Urothelium cell line (cell line): Measurements from ENCODE around the gene FOXN3.

Source experiments
- DNase-seq: peaks from one replicate; pipeline ENCODE4 v3.0.0; 2011; ENCODE audit warnings: low spot score, mixed read lengths
- FAIRE-seq: peaks from 2 replicates; lab custom pipeline; 2011; peaks lifted over from hg19 to GRCh38; lab: Jason Lieb, UNC

Gene FOXN3

DNA sequence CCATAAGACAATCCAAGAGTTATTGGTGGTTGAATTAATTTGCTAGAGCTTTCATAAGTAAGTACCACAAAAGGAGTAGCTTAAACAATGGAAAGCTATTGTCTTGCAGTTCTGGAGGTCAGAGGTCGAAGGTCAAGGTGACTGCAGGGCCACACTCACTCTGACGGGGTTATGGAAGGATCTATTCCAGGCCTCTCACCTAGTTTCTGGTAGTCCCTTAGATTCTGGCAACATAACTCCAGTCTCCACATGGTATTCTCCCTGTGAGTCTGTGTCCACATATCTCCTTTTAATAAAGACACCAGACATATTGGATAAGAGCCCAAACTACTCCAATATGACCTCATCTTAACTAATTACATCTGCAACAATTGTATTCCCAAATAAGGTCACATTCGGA is 273.4 kb downstream of the FOXN3 start:
- no peak for FAIRE-seq
- DNase-seq = no peak

DNA sequence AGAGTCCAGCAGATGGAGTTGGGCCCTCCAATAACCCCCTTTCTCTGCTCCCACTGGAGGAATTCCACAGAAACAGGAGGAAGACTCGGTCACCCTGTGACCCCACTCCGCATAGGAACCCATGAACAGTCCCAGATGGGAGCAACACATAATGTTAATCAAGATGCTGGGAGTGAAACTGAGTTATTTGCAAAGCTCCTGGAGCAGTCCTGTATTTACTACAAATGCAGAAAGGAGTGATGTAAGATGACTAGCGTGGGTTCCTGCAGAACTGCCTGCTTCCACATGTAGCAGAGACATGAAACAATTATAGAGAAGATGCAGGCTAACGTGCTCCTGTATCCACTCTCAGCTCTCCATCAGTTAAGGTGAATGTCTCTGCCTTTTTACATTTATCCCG is 274.7 kb downstream of the FOXN3 start:
- FAIRE-seq = no peak

DNA sequence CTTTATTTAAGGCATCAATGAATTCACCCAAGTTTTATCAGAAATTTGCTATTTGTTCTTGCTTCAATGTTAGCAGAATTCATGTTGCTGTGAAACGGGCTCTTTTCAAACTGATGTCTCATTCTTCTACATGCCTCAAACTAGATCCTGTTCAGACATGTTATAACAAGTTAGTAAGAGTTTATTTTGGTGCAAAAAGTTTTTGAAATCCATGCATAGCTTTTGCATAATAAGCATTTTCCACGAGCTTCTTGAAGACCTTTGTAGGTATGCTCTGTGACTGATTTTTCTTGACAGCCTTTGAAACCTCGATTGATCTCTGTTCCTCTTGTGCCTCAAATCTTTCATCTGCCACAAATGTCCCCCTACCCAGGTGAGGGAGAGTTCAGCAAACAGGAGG is 275.2 kb downstream of the FOXN3 start:
- FAIRE-seq = no peak

More for the DNA sequence above, 274.7 kb downstream of the FOXN3 start:
- no peak for DNase-seq

DNA sequence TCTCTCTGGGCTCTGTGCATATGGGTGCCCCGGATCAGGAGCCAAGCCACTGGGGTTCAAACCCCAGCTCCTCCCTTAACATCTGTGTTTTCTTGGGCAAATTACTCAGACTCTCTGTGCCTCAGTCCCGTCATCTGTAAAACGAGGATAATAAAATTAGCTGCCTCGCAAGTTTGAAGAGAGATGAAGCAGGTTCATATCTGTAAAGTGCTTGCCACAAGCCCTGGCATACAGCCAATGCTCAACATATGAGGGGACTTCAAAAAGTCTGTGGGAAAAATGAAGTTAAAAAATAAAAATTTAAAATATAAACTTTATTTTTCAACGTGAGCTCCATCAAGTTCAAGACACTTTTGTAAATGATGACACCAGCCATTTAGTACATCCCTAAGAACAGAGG is 276.7 kb downstream of the FOXN3 start:
- FAIRE-seq = no peak

More for the DNA sequence above, 275.2 kb downstream of the FOXN3 start:
- no peak for DNase-seq

DNA sequence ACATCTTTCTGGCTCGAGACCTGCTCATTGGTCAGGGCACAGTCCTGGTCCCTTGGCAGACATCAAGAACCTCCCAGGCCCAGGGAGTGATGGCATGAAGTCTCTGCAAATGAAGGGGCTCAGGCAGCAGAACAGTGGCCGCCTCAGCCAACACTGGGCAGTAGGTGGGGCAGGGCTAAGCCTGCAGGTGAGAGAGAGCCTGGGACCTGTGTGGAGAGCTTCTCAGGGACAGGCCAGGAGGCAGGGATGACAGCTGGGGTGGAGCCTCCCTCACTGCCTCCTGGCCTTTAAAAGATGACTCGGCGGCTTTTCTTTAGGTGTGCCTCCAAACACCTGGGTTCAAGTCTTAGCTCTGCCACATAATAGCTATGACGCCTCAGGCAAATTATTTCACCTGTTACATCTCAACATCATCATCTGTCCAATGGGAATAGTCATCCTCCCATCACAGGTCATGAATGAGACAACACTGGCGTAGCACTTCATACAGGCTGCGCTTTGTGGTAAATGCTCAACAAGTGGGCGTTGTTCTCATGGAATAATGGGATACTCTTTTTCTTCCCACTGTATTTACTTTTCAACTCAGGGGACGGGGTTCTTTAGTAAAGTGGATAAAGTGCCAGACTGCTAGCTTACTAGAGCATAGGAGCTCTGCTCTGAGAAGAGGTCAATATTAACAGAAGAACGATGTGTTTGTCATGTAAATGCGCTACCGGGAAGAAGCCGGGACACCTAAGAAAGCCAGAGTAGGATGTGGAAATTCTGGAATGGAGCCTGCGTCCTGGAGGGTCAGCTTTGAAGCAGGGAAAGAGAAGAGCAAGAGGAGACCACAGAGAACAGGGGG is 277.4 kb downstream of the FOXN3 start:
- FAIRE-seq = peak; percentile 20
- DNase-seq = no peak

More for the DNA sequence above, 276.7 kb downstream of the FOXN3 start:
- DNase-seq = no peak

DNA sequence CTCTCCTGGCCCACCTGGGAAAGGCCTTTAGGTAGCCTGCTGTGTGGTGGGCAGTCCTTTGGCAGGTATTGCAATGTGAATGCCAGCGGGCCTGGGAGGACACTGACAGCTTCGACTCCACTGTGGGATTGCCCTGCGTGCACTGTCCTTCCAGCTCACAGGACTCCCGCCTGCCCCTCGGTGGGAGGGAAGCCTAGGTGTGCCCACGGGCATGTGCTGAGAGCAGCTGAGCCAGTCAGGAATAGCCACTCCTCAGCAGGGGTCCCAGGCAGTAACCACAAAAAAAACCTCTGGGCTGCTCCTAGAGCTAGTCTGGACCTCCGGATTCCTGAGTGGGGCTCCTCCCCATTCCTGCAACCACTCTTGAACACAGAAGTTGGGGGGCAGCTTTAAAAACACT is 278.2 kb downstream of the FOXN3 start:
- FAIRE-seq = no peak
- no peak for DNase-seq

DNA sequence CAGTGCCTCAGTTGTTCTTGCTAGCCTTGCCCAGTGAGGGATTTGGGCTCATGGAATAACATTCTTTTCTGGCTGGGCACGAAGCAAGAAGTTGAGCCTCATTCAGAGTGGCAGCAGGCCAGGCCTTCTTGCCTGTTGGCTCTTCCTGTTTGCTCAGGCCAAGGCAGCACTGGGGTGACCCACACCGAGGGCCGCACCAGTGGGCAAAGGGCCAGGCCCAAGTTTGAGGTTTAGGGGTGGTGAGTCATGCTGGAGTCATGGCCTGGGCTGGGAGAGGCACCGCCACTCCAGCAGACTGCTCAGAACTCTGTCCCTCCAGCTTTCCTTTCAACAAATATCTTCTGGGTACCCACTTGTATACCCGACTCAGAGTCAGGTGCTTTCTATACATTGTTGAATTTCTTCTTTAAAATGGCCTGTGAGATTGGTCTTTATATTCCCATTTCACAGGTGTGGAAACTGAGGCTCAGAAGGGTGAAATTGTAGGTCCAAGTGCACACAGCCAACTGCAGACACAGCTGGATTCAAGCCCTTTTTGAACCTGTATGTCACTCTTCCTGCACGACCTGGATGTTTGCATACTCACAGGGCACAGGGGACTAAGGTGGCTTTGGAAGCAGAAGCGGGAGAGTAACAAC is 279.4 kb downstream of the FOXN3 start:
- DNase-seq (peak; percentile 88), FAIRE-seq (peak; percentile 32)

DNA sequence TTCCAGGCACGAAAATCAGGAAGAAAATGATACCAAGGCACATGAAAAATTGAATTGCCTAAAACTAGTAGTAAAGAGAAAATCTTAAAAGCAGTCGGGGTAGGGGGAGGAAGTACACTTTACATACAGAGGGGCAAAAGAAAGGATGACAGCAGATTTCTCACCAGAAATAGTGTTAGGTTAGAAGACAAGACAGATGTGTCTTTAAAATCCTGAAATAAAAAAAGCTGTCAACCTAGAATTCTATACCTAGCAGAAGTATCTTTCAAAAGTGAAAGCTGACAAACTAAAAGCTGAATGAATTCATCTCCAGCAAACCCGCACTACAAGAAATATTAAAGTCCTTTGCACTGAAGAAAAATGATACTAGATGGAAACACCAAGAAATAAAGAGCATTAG is 280.4 kb downstream of the FOXN3 start:
- DNase-seq (no peak), FAIRE-seq (no peak)

DNA sequence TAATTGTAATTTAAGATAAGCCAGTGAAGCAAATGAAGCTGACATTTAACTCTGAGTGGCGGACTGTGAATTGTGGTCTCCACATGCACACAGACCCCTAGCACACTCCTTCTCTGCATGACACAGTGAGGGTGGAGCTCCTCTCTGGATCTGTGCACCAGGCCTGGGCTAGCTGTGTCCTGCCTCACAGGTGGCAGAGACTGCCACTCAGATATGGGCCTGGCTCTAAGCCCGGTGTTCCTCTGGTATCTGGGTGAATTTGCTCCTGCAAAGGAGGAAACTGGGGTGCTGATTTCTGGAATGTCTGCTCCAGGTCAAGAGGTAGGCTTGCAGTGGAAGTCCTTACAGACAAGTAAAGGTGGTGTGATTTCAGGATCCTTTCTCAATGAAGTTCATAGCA is 282.4 kb downstream of the FOXN3 start:
- FAIRE-seq (no peak), DNase-seq (no peak)

DNA sequence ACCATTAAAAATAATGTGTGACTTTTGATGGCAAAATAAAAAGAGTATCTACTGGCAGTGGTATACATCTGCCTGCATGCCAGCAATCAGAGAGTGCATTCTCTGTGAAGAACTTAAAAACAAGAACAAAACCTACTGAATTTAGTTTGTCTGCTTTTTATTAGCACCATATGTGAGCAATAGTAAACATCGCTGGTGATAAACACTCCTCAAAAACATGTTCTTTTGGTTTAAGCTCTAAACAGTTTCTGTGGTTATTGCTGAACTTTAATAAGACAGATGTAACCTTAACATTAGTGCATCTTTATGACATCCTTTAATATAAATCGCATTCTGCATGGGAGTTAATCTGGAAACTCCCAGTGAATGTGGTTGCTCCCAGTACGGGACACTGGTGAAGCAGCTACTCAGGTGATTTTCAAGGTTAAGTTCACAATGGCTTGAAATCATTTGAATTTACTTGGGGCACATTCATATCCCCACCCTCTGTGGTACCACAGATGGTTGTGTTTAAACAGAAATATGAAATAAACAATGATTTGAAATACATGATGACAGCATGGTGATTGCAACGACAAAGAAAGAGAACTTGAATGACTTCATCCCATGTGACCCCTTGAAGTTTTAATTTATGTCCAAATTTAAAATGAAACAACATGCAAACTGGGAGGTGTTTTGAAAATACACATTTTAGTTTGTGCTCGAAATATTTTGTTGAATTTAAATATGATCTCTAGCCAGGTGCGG is 285.9 kb downstream of the FOXN3 start:
- DNase-seq (no peak), FAIRE-seq (no peak)

DNA sequence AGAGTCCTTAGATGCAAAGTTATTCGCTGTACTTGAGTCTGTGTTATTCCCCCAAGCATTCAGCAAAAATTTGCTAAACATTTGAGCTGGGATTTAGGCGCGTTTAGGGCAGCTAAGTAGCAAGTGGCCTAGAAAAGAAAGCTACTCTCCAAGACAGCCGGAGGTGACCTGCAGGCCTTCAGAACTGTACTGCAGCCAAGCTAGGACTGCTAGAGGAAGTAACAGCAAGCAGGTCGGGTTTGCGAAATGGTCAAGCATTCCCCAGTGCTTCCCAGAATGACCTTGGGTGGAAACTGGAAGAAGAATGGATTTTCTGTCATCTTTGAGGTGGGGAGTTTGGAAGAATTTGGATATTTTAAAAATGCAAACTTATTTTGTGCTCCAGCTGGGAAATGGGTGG is 287.5 kb downstream of the FOXN3 start:
- DNase-seq (no peak), FAIRE-seq (no peak)

DNA sequence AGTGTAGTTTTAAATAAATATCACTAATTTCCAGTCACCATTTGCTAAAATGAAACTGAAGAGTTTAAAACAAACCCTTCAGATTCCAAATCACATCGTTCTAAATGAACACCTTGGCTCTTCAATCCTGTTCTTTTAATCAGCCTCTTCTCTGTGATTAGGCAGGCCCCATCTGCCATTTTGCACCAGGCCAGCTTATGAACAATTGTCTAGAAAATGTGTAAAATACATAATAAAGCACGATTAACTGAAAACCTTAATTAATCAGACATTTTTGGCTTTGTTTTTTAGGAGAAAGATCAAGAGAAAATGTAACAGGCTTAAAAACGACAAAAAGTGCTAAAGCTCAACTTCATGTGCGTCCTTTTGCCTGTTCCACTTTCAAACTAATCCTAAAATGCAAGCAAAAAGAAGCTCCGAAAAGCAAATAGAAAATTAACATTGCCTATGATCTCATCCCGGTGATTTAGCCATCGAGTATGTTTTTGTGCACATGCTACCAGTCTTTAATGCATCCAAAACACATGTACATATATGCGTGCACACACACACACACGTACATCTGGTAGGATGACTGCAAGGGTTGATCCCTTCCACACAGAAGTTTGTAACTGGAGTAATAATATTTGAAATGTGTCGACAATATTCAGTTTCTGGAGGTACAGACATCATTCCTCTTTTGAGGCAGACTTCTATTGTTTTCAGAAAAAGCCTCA is 288.6 kb downstream of the FOXN3 start:
- FAIRE-seq (no peak), DNase-seq (no peak)

DNA sequence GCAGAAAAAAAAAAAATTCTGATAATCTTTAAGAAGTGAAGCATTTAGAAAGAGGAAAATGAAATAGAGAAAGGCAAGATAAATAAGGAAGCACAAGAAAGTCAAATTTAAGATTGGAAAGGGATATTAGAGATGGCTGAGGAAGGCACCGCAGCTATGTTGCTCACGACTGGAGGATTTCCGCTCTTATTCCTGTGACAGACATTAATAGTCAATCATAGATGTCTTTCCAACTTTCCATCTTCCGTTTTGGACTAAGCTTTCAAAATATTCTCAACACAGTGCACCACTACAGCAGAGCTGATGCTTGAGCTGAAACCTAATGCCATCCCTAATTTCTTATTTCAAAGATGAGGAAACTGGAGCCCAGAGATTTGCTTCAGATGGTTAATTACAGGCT is 290.6 kb downstream of the FOXN3 start:
- no peak for DNase-seq
- FAIRE-seq = no peak

DNA sequence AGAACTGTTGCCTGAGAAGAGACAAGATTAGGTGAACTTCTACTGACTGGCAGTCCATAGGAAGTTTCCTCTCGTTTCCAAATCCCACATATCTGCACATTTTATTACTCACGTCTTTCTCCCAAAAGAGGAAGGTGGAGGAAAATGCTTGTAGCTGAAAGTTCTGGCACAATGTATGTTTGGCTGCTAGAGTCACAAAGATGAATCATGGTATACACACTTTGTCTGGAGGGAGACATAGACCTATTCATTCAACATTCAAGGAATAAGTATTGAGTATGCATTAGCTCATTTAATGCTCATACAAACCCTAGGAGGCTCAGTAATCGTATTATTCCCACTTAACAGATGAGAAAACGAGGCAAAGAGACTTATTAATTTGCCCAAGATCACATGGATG is 291.8 kb downstream of the FOXN3 start:
- no peak for DNase-seq

DNA sequence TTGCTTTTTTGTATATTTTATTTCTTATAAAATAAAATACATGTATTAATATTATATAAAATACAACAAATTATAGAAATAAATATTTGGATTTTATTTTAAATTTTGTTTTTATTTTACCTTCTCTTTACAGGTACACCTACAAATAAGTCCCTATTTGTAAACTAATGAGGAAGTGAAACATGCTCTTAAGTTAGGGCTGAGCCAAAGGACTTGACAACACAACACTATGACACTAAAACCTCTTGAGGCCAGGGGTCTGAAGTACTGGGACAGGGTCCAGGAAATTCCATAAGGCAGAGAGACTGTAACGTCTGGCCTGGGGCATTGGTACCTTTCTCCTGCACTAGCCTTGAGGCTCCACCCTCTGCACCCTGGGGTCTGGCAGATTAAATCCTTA is 293.2 kb downstream of the FOXN3 start:
- FAIRE-seq = no peak
- DNase-seq = no peak

More for the DNA sequence above, 291.8 kb downstream of the FOXN3 start:
- no peak for FAIRE-seq

DNA sequence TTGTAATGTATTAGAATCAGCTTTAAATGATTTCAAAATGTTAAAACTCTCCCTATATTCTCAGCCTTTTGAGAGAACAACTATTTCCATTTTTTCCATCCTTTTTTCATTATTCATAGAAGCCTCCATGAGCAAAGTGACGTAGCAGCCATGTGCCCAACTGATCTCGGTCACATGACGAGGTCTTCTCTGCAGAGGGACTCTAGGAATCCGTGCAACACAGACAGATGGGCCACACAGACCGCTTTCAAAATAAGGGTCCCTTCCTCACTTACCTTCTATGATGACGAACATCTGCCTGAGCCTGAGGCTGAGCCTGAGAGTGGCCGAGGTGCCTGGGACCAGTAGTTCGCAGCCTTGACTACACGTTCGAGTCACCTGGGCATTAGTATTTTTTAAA is 293.8 kb downstream of the FOXN3 start:
- DNase-seq = no peak
- no peak for FAIRE-seq

DNA sequence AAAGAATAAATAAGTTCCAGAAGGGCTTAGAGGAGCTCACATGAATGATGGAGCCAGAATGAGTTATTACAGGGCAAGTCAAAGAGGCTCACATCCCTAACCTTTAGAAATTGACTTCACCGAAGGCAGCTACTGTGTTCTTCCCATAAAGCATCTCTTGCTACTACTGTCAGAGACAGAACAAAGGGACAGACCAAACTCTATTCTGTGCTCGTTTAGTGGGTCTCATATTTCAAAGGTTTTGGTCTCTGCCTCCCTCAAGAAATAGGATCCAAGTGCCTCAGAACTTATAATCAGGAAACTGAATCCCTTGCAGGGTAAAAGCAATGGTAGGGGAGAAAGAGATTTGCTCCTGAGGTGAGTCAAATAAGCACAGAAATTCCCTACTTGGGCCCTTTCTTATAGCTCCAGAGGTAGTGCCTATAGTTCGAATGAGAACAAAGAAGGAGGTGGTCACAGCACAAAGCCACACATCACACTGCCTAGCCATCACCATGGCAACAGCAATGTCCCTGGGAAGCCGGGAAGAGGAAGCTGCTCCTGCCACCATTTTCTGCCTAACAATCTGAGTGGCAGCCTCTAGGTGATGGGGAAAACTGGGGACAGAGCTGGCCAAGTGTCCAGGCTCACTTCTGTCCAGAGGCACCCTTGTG is 294.9 kb downstream of the FOXN3 start:
- FAIRE-seq = no peak
- DNase-seq = no peak

DNA sequence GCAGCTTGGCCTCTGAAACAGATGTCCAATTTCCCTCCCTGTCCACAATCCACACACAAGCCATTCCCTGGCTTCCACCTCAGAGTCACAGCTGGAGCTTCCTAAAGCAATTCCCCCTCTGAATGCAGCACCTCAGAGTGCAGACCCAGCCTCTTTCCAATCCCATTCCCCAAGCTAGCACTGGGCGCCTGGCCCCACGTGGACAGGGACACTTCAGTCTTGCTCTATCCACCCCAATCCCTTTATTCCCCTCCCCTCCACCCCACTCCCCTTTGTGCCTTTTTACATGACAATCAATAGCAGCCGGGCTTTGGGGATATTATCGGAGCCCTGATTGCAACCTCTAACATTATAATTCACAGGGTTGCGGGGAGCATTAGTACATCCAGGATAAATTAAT is 300.0 kb downstream of the FOXN3 start:
- no peak for FAIRE-seq

DNA sequence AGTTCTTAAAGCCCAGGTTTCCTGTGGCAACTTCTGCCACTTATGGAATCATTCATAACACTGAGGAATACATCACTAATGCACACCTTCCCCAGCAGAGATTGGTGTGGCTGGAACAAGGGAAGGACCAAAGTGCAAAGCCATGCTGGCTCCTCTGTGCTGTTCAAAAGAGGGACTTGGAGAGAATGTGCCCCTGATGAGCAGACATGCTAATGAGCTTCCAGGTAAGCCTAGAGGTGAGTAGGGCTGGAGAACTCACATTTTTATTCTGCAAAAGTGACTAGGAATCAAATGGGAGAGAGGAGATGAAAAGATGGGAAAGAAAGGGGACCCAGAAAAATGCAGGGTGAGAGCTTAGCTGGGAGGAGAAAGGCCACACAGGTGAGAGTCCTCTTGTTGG is 302.9 kb downstream of the FOXN3 start:
- DNase-seq (no peak), FAIRE-seq (no peak)

More for the DNA sequence above, 300.0 kb downstream of the FOXN3 start:
- DNase-seq = no peak

DNA sequence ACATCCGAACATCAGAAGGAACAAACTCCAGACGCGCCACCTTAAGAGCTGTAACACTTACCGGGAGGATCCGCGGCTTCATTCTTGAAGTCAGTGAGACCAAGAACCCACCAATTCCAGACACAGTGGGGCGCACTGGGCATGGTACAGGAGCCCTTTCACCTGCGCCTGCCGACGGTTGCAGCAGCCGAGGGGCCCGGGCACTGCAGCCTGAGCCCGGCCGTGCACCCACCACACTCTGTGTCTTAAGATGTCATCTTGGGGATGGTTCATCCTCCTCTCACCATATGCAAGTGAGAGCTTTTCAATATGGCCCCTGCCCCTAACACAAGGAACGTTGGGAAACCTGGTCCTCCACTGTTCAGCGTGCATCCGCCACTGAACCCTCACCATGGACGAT is 304.3 kb downstream of the FOXN3 start:
- DNase-seq = no peak
- FAIRE-seq = no peak
